ENCODE measurements around the gene NACC2.

NACC2 gene

DNA sequence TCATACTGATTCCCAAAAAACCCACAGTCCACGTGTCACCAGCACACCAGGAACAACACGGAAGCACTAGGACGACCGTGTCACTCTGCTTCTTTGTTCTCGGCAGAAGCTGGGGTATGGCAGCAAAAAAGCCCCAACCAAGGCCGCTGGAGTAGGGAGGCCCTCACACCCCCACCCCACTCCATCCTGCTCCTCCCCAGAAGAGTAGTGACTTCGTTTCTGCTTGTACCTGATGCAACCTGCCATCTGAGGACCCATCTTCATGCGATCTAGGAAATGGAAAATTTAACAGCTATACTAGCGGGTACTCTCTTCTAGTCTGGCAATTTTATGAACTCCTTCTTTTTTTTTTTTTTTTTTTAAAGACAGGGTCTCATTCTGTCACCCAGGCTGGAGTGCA lies 137.7 kb downstream of the NACC2 start:
- no peak for DNase-seq (ENCODE audit: low spot score)

DNA sequence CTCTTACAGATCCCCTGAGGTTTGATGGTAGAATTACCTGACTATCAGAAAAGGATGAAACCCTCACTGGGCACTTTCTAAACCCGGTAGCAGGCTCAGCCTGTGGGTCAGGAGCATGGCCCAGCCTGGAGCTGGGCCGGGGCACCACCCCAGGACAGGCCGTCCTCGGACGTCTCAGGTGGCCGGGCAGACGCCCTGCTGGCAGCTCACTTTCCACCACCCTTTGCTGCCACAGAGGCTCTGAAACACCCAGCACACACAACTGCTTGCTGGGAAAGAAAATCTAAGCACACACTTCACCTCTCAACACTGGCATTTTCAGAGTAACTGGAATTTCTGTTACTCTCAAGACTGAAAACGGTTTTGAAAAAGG lies 138.3 kb downstream of the NACC2 start:
- DNase-seq (ENCODE audit: low spot score) = no peak
